Measurements from ENCODE around the gene MPP7.

MPP7 gene

DNA sequence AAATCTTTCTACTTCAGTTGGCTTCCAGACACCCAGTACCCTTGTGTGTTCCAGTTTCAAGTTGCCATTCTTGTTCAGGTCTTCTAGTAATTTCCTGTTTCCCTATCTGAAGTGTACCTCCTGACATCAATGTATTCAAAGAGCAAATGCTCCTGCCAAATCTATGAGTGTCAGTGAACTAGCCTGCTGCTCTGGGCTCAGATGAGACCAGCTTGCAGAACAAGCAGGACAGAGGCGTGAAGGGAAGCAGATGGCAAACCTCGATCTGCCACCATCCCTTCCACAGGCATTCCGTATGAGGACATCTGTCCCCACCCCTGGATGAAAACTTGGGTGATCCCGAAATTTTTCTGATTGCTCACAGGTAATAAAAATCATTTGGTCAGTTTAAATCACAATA is 4.4 kb upstream of the MPP7 start:
- H3K4me3 ChIP-seq (ENCODE audit: low read depth, low read length), result no peak overlapping the region
- TF ChIP-seq CTCF (IDR thresholded peaks at IDR 0.05; ENCODE audit: low read depth, low read length, missing control alignments), result no peak
- no peak for DNase-seq (ENCODE audit: low read depth)

GRCh38 chr10:28305553-28305952 is 2.7 kb upstream of the MPP7 start:
- H3K4me3 ChIP-seq (ENCODE audit: low read depth, low read length), result no peak overlapping the region
- DNase-seq (ENCODE audit: low read depth), result no peak
- TF ChIP-seq CTCF (IDR thresholded peaks at IDR 0.05; ENCODE audit: low read depth, low read length, missing control alignments), result no peak

GRCh38 chr10:28304032-28304571 is 1.2 kb upstream of the MPP7 start:
- no peak for DNase-seq (ENCODE audit: low read depth)
- TF ChIP-seq CTCF (IDR thresholded peaks at IDR 0.05; ENCODE audit: low read depth, low read length, missing control alignments), result no peak

DNA sequence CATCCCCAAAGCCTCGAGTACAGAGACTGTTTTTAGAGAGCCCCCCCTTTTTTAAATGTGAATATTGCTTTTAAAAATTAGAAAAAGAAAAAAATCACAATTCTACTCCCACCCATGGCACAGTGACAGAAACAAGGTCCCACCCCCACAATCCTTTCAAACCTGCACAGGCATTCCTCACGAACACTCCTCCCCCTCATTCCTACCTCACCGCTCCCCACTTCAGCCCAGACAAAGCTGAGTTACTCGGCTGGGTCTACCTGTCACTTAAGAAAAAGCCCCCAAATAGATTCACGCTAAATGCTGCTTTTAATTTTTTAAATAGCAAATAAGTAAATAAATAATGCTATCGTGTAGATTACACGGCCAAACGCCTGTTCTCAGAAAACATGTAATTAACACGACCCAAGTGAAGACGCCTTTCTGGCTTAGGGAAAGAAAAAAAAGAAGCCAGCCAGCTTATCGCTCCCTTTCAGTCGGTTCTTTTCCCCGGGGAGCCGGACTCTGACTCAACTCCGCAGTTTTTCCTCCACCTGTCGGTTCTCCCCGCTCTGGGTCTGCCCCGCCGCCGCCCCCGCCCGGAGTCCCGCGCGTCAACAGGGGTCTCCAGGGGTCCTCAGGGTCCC is 739 bp downstream of the MPP7 start:
- no peak for DNase-seq (ENCODE audit: low read depth)
- peak overlapping the region; percentile 67 for H3K4me3 ChIP-seq (ENCODE audit: low read depth, low read length)
- TF ChIP-seq CTCF (IDR thresholded peaks at IDR 0.05; ENCODE audit: low read depth, low read length, missing control alignments), result no peak

More at GRCh38 chr10:28304032-28304571, 1.2 kb upstream of the MPP7 start:
- H3K4me3 ChIP-seq (ENCODE audit: low read depth, low read length), result no peak overlapping the region

GRCh38 chr10:28300027-28300426 is 2.8 kb downstream of the MPP7 start:
- no peak overlapping the region for H3K4me3 ChIP-seq (ENCODE audit: low read depth, low read length)
- no peak for DNase-seq (ENCODE audit: low read depth)
- TF ChIP-seq CTCF (IDR thresholded peaks at IDR 0.05; ENCODE audit: low read depth, low read length, missing control alignments), result no peak

DNA sequence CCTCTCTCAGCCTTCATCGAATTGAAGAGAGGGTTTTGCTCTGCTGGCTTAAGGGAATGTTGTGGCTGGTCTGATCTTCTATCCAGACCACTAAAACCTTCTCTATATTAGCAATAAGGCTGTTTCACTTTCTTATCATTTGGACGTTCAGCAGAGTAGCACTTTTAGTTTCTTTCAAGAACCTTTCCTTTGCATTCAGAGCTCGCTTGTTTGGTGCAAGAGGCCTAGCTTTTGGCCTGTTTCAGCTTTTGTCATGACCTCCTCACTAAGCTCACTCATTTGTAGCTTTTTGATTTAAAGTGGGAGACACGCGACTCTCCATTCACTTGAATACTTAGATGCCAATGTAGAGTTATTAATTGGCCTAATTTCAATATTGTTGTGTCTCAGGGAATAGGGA is 3.9 kb downstream of the MPP7 start:
- no peak overlapping the region for H3K4me3 ChIP-seq (ENCODE audit: low read depth, low read length)
- no peak for TF ChIP-seq CTCF (IDR thresholded peaks at IDR 0.05; ENCODE audit: low read depth, low read length, missing control alignments)
- DNase-seq (ENCODE audit: low read depth), result no peak

- no peak for DNase-seq (ENCODE audit: low read depth)
- H3K4me3 ChIP-seq (ENCODE audit: low read depth, low read length), result no peak overlapping the region
- no peak for TF ChIP-seq CTCF (IDR thresholded peaks at IDR 0.05; ENCODE audit: low read depth, low read length, missing control alignments)
These were observed 6.8 kb downstream of the MPP7 start for GRCh38 chr10:28296023-28296422.

Measured in GM12864 (cell line).